HG03060 (cell line): ENCODE data around the gene RFESD.
"Not testable (repeated sequence)": the region's sequence is repeated elsewhere in the genome, so short reads cannot be mapped to it uniquely, and the experiment has no call there.

Source experiments
- ATAC-seq: cut with Tn5 transposase; IDR thresholded peaks from one replicate; pipeline ENCODE4 v1.9.1; 2021; ENCODE audit warnings: low read depth, moderate number of reproducible peaks; ENCODE audit not compliant: unreplicated experiment

RFESD gene

DNA sequence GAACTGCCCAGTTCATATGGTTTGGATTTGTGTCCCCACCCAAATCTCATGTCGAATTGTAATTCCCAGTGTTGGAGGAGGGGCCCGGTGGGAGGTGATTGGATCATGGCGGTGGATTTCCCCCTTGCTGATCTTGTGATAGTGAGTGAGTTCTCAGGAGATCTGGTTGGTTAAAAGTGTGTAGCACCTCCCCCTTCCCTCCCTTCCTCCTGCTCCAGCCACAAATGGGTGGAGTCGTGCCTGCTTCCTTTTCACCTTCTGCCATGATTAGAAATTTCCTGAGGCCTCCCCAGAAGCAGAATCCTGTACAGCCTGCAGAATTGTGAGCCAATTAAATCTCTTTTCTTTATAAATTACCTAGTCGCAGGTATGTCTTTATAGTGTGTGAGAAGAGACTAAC, 59.6 kb downstream of the RFESD start:
- ATAC-seq = not testable (repeated sequence)

DNA sequence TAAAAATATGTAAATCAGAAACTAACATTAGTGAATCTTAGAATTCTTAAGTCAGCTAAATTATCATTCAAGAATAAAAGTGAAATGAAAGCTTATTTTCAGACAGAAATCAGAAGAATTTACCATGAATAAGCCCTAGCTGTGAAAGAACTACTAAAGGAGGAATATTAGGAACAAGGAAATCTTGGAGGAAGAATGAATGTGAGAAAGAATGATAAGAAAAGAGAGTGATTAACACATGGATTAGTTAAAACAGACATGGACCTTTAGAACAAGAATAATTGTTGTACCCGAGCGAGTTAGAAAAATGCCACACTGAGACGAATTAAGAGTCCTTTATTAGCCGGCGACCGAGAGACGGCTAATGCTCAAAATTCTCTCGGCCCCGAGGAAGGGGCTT, 60.5 kb downstream of the RFESD start:
- ATAC-seq = no peak
